ENCODE results near the gene ROGDI. TPM values are rescaled to one million over a fixed set of nuclear protein-coding genes. Genes with fewer than 3 reads are reported as not detected.

ROGDI gene
- total RNA-seq, 1 donor from 2014 or later: 22.2 TPM

DNA sequence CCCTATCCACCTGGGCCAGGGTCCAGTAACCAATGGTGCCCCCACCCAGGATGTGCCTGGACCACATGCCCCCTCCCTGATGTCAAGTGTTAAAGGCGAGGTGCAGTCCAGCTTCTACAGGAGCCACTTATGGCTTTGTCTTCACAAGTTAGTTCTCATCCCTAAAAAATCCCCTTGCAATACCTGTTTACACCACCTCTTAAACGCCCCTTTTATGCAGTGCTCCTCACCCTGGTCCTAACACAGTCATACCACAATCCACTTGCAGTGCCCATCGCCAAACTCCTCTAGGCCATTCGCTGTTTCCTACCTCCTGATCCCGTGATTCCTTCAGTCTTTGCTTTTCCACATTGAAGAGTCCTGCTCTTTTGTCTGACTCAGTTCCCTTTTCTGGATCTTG lies 37.5 kb upstream of the ROGDI start:
- Mint-ChIP-seq H3K36me3 (peaks cover 21% of the 10 kb centered on the region), H3K27ac (no peak overlapping the region), H3K4me3 (no peak overlapping the region), H3K4me1 (no peaks in the 10 kb centered on the region), H3K27me3 (ENCODE audit: insufficient read depth, low read depth) (no peaks in the 10 kb centered on the region), H3K9me3 (no peaks in the 10 kb centered on the region)
- Histone ChIP-seq H3K79me2 (ENCODE audit: low read depth) (peaks cover 23% of the 10 kb centered on the region), H3K9me3 (ENCODE audit: low read depth) (no peaks in the 10 kb centered on the region), H3F3A (ENCODE audit: low read depth) (peaks cover 9% of the 10 kb centered on the region), H3K4me1 (no peaks in the 10 kb centered on the region), H2AFZ (replicated peaks) (no peak overlapping the region), H3K27me3 (no peaks in the 10 kb centered on the region), H3K27ac (no peak overlapping the region), H3K4me3 (no peak overlapping the region), H3K9ac (no peak overlapping the region), H3K4me2 (no peak overlapping the region), H3K36me3 (peaks cover 9% of the 10 kb centered on the region), H4K20me1 (ENCODE audit: low read depth) (peaks cover 10% of the 10 kb centered on the region)
- no peak for DNase-seq (ENCODE audit: low spot score)
- TF ChIP-seq, protein P1, sequence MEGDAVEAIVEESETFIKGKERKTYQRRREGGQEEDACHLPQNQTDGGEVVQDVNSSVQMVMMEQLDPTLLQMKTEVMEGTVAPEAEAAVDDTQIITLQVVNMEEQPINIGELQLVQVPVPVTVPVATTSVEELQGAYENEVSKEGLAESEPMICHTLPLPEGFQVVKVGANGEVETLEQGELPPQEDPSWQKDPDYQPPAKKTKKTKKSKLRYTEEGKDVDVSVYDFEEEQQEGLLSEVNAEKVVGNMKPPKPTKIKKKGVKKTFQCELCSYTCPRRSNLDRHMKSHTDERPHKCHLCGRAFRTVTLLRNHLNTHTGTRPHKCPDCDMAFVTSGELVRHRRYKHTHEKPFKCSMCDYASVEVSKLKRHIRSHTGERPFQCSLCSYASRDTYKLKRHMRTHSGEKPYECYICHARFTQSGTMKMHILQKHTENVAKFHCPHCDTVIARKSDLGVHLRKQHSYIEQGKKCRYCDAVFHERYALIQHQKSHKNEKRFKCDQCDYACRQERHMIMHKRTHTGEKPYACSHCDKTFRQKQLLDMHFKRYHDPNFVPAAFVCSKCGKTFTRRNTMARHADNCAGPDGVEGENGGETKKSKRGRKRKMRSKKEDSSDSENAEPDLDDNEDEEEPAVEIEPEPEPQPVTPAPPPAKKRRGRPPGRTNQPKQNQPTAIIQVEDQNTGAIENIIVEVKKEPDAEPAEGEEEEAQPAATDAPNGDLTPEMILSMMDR (IDR thresholded peaks at IDR 0.05): no peak
- TF ChIP-seq EZH2 (IDR thresholded peaks at IDR 0.05): no peak
- no peak for TF ChIP-seq EZH2phosphoT487 (IDR thresholded peaks at IDR 0.05)

DNA sequence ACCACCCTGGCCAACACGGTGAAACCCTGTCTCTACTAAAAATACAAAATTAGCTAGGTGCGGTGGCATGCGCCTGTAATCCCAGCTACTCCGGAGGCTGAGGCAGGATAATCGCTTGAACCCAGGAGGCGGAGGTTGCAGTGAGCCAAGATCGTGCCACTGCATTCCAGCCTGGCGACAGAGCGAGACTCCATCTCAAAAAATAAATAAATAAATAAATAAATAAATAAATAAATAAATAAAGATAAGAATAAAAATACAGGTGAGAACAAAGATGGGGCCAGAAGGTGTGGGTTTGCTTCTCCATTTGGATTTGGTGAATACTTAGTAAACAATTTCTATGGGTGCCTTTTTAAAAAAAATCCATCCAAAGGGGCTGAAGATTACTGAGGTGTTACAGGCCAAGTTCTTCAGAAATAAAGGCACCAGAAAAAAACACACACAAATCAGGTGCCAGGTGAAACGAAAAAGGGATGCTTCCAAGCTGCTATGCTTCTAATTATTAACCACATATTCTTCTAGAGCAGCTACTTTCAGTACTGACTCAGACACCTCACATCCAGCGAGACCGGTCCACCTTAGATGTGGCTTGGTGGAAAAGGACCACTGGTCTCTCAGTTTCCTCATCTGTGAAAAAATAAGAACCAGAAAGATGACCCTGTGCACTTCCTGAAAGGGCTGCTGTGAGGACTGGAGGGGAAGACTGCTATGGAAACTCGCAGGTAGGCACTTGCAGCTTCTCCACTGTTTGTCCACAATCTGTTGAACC lies 35.5 kb upstream of the ROGDI start:
- Mint-ChIP-seq H3K9me3 (no peaks in the 10 kb centered on the region), H3K27ac (no peak overlapping the region), H3K36me3 (peaks cover 19% of the 10 kb centered on the region), H3K27me3 (ENCODE audit: insufficient read depth, low read depth) (no peaks in the 10 kb centered on the region), H3K4me1 (no peaks in the 10 kb centered on the region), H3K4me3 (no peak overlapping the region)
- H2AFZ ChIP-seq (replicated peaks): no peak overlapping the region
- H3K27me3 ChIP-seq: no peaks in the 10 kb centered on the region
- H3K4me2 ChIP-seq: no peak overlapping the region
- no peak for TF ChIP-seq EZH2phosphoT487 (IDR thresholded peaks at IDR 0.05)
- no peak for TF ChIP-seq EZH2 (IDR thresholded peaks at IDR 0.05)
- TF ChIP-seq, protein P1 (IDR thresholded peaks at IDR 0.05): no peak
- H3K4me1 ChIP-seq: no peaks in the 10 kb centered on the region
- no peaks in the 10 kb centered on the region for H3K9me3 ChIP-seq (ENCODE audit: low read depth)
- H3K9ac ChIP-seq: no peak overlapping the region
- no peak overlapping the region for H3K27ac ChIP-seq
- peaks cover 6% of the 10 kb centered on the region for H3K79me2 ChIP-seq (ENCODE audit: low read depth)
- H3K36me3 ChIP-seq: peaks cover 6% of the 10 kb centered on the region
- no peak overlapping the region for H3K4me3 ChIP-seq
- DNase-seq (ENCODE audit: low spot score): no peak
- peaks cover 6% of the 10 kb centered on the region for H3F3A ChIP-seq (ENCODE audit: low read depth)
- peaks cover 4% of the 10 kb centered on the region for H4K20me1 ChIP-seq (ENCODE audit: low read depth)

DNA sequence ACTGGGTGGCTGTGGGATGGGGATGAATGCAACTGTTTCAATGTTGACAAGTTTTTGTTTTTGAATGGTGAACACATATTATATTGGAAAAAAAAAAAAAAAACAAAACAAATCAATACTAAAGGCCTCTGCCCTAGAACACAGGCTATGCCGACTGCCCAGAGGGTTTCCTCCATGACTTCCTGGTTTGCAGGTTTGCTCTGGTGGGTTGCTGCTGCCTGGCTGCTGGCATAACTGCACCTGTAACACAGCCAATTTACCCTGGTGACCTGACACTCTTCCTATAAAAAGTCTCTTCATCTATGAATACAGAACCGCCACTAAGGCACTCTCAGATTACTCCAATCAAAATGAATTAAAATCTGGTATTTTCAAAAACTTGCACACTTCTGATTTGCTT lies 34.3 kb upstream of the ROGDI start:
- DNase-seq (ENCODE audit: low spot score): no peak
- H3K9me3 ChIP-seq (ENCODE audit: low read depth): no peaks in the 10 kb centered on the region
- peaks cover 24% of the 10 kb centered on the region for H3K36me3 Mint-ChIP-seq
- H3F3A ChIP-seq (ENCODE audit: low read depth): peaks cover 6% of the 10 kb centered on the region
- H3K36me3 ChIP-seq: peaks cover 10% of the 10 kb centered on the region
- no peak overlapping the region for H3K4me3 ChIP-seq
- H3K9me3 Mint-ChIP-seq: no peaks in the 10 kb centered on the region
- H3K4me3 Mint-ChIP-seq: no peak overlapping the region
- no peaks in the 10 kb centered on the region for H3K4me1 Mint-ChIP-seq
- H3K27ac ChIP-seq: no peak overlapping the region
- H3K79me2 ChIP-seq (ENCODE audit: low read depth): peaks cover 4% of the 10 kb centered on the region
- H3K4me2 ChIP-seq: no peak overlapping the region
- H3K9ac ChIP-seq: no peak overlapping the region
- H4K20me1 ChIP-seq (ENCODE audit: low read depth): peaks cover 4% of the 10 kb centered on the region
- H2AFZ ChIP-seq (replicated peaks): no peak overlapping the region
- no peak overlapping the region for H3K27ac Mint-ChIP-seq
- no peaks in the 10 kb centered on the region for H3K4me1 ChIP-seq
- no peaks in the 10 kb centered on the region for H3K27me3 ChIP-seq
- TF ChIP-seq EZH2phosphoT487 (IDR thresholded peaks at IDR 0.05): no peak
- H3K27me3 Mint-ChIP-seq (ENCODE audit: insufficient read depth, low read depth): no peaks in the 10 kb centered on the region

DNA sequence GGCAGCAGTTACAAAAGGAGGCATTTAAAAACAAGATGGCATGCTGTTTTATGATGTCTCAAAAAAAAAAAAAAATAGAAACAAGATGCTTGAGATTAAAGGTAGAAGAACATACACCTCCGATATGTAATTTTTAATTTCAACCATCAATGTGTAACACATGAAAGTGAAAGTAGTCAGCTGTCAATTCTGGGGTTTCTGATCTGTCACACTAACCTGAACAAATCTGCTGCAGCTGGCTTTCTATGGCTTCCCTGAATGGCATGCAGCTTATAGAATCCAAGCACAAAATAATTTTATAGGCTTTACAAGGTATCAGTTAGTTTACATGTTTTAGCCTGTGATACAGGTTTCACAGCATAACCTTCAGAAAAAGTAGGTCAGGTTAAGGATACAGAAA lies 31.2 kb upstream of the ROGDI start:
- Histone ChIP-seq H4K20me1 (ENCODE audit: low read depth) (no peaks in the 10 kb centered on the region), H3K9me3 (ENCODE audit: low read depth) (no peaks in the 10 kb centered on the region), H3K4me2 (no peak overlapping the region), H3K79me2 (ENCODE audit: low read depth) (no peaks in the 10 kb centered on the region), H2AFZ (replicated peaks) (no peak overlapping the region), H3K4me3 (no peak overlapping the region), H3F3A (ENCODE audit: low read depth) (no peaks in the 10 kb centered on the region), H3K4me1 (no peaks in the 10 kb centered on the region), H3K27me3 (no peaks in the 10 kb centered on the region), H3K36me3 (peaks cover 10% of the 10 kb centered on the region), H3K9ac (no peak overlapping the region), H3K27ac (no peak overlapping the region)
- H3K9me3 Mint-ChIP-seq: no peaks in the 10 kb centered on the region
- H3K4me1 Mint-ChIP-seq: no peaks in the 10 kb centered on the region
- no peak for TF ChIP-seq EZH2phosphoT487 (IDR thresholded peaks at IDR 0.05)
- no peaks in the 10 kb centered on the region for H3K27me3 Mint-ChIP-seq (ENCODE audit: insufficient read depth, low read depth)
- DNase-seq (ENCODE audit: low spot score): no peak
- peaks cover 23% of the 10 kb centered on the region for H3K36me3 Mint-ChIP-seq
- no peak overlapping the region for H3K27ac Mint-ChIP-seq
- no peak overlapping the region for H3K4me3 Mint-ChIP-seq
